HG03103 (cell line): ENCODE results near the gene SLC51A.
"Not testable (repeated sequence)": the region's sequence is repeated elsewhere in the genome, so short reads cannot be mapped to it uniquely, and the experiment has no call there.

Experiments
- ATAC-seq: cut with Tn5 transposase; IDR thresholded peaks from one replicate; pipeline ENCODE4 v1.9.1; 2021; ENCODE audit warnings: low read depth; ENCODE audit not compliant: unreplicated experiment

Gene SLC51A

GRCh38 chr3:196193133-196193735 lies 23.1 kb upstream of the SLC51A start:
- ATAC-seq = no peak

- ATAC-seq = no peak
These were observed 22.4 kb upstream of the SLC51A start for GRCh38 chr3:196193736-196194541.

GRCh38 chr3:196194542-196194915 lies 21.8 kb upstream of the SLC51A start:
- ATAC-seq = no peak

- no peak for ATAC-seq
These were observed 20.6 kb upstream of the SLC51A start for GRCh38 chr3:196195664-196196265.

- no peak for ATAC-seq
These were observed 18.8 kb upstream of the SLC51A start for GRCh38 chr3:196197524-196197923.

- ATAC-seq = no peak
These were observed 18.2 kb upstream of the SLC51A start for GRCh38 chr3:196198081-196198675.

- no peak for ATAC-seq
These were observed 17.3 kb upstream of the SLC51A start for GRCh38 chr3:196198771-196199753.

GRCh38 chr3:196202516-196202970 lies 13.8 kb upstream of the SLC51A start:
- no peak for ATAC-seq

- no peak for ATAC-seq
These were observed 12.5 kb upstream of the SLC51A start for GRCh38 chr3:196203846-196204245.

- ATAC-seq = not testable (repeated sequence)
These were observed 10.7 kb upstream of the SLC51A start for GRCh38 chr3:196205442-196206205.

GRCh38 chr3:196207159-196207832 lies 9.0 kb upstream of the SLC51A start:
- ATAC-seq = no peak

- no peak for ATAC-seq
These were observed 8.3 kb upstream of the SLC51A start for GRCh38 chr3:196207833-196208607.

- ATAC-seq = no peak
These were observed 7.2 kb upstream of the SLC51A start for GRCh38 chr3:196208942-196209695.

- not testable (repeated sequence) for ATAC-seq
These were observed 6.2 kb upstream of the SLC51A start for GRCh38 chr3:196209944-196210672.

GRCh38 chr3:196210673-196211556 lies 5.4 kb upstream of the SLC51A start, which contains the start of gene ZDHHC19:
ZDHHC19 (minus strand) TSS chr3:196211400; CDS start chr3:196211315, 85 bp downstream.
- no peak for ATAC-seq
